NK-92 (cell line): Measurements from ENCODE around the gene ALPK1.
"Not testable (repeated sequence)": the region's sequence is repeated elsewhere in the genome, so short reads cannot be mapped to it uniquely, and the experiment has no call there.

ENCODE experiments used
- DNase-seq: peaks from one replicate; lab custom pipeline; 2025; ENCODE audit not compliant: unreplicated experiment; lab: John Stamatoyannopoulos, UW

Gene ALPK1

GRCh38 chr4:112448306-112449132, 151.3 kb downstream of the ALPK1 start:
- no peak for DNase-seq

GRCh38 chr4:112449708-112450107, 152.5 kb downstream of the ALPK1 start:
- no peak for DNase-seq

GRCh38 chr4:112451104-112451503, 153.9 kb downstream of the ALPK1 start:
- DNase-seq = no peak

GRCh38 chr4:112451831-112452230, 154.7 kb downstream of the ALPK1 start:
- no peak for DNase-seq

GRCh38 chr4:112453321-112453720, 156.2 kb downstream of the ALPK1 start:
- DNase-seq = no peak

GRCh38 chr4:112472318-112472717, 175.1 kb downstream of the ALPK1 start:
- no peak for DNase-seq

- no peak for DNase-seq
These were observed 176.8 kb downstream of the ALPK1 start for GRCh38 chr4:112473985-112474384.

- DNase-seq = no peak
These were observed 188.8 kb downstream of the ALPK1 start for GRCh38 chr4:112485930-112486329.

- not testable (repeated sequence) for DNase-seq
These were observed 193.6 kb downstream of the ALPK1 start for GRCh38 chr4:112490808-112491207.
